ENCODE data around the gene KRTAP17-1. TPM values are rescaled to one million over a fixed set of nuclear protein-coding genes. Genes with fewer than 3 reads are reported as not detected.

The KRTAP17-1 gene
- total RNA-seq, 2 donors from 2014 or later = not detected

DNA sequence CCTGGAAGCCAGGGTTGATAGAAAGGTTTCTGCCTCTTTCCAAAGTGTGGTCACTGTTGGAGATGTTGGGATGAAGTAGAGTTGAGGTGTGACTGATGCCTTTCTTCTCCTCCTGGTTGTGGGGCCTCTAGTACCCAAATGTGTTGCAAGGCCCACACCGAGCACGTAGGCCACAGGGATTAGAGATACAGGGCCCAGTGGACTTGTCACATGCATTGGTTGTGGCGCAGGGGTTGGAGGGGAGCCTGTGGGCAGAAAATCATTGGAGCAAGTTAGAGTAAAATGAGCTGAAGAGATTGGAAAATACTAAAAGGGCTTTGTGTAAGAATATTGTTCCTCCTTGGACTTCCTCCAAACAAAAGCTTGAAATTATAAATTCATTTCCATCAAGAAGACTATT lies 30.5 kb upstream of the KRTAP17-1 start:
- Histone ChIP-seq H3K27me3 (replicated peaks; ENCODE audit: insufficient read depth) (no peaks in the 10 kb centered on the region), H3K9me3 (no peaks in the 10 kb centered on the region), H3K36me3 (no peaks in the 10 kb centered on the region), H3K4me3 (no peak overlapping the region), H3K27ac (no peak overlapping the region), H3K4me1 (replicated peaks) (no peaks in the 10 kb centered on the region)
- intact Hi-C loops (cut with DNase I) = no loop called here
- WGBS = 97% methylated on average over 3 of the region's 3 CpGs
- no peak for DNase-seq (ENCODE audit: low spot score)
- TF ChIP-seq POLR2AphosphoS5 (IDR thresholded peaks at IDR 0.05) (no peak), CTCF (IDR thresholded peaks at IDR 0.05) (no peak), POLR2A (IDR thresholded peaks at IDR 0.05) (no peak)

DNA sequence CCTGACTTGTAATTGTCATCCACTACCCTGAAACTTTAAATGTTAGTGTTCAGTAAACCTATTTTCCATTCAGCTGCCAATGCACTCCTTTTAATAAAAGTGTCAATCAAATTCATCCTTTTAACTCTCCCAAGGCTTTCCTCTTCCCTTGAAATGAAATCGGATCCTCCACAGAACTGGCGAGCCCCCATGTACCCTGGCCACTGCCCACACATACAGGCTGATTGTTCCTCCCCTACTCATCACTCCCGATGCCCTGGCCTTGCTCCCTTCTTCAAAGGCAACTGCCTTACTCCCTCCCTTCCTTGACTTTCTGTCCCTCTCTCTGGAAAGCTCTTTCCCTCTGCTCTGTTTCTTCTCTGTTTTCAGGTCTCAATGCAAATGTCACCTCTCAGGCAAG lies 27.5 kb upstream of the KRTAP17-1 start:
- Histone ChIP-seq H3K27me3 (replicated peaks; ENCODE audit: insufficient read depth) (no peaks in the 10 kb centered on the region), H3K27ac (no peak overlapping the region), H3K36me3 (no peaks in the 10 kb centered on the region), H3K4me1 (replicated peaks) (no peaks in the 10 kb centered on the region), H3K4me3 (no peak overlapping the region), H3K9me3 (no peaks in the 10 kb centered on the region)
- TF ChIP-seq POLR2AphosphoS5 (IDR thresholded peaks at IDR 0.05) = no peak
- no peak for TF ChIP-seq CTCF (IDR thresholded peaks at IDR 0.05)
- no peak for TF ChIP-seq POLR2A (IDR thresholded peaks at IDR 0.05)
- 37% methylated on average over 3 of the region's 3 CpGs for WGBS
- DNase-seq (ENCODE audit: low spot score) = no peak
- intact Hi-C loops (cut with DNase I) = no loop called here

GRCh38 chr17:41340934-41341861 lies 25.7 kb upstream of the KRTAP17-1 start:
- intact Hi-C loops (cut with DNase I) = no loop called here
- H3K27ac ChIP-seq = no peak overlapping the region
- DNase-seq (ENCODE audit: low spot score) = no peak
- no peaks in the 10 kb centered on the region for H3K36me3 ChIP-seq
- no peaks in the 10 kb centered on the region for H3K9me3 ChIP-seq
- H3K27me3 ChIP-seq (replicated peaks; ENCODE audit: insufficient read depth) = no peaks in the 10 kb centered on the region
- TF ChIP-seq CTCF (IDR thresholded peaks at IDR 0.05) = no peak
- TF ChIP-seq POLR2AphosphoS5 (IDR thresholded peaks at IDR 0.05) = no peak
- TF ChIP-seq POLR2A (IDR thresholded peaks at IDR 0.05) = no peak
- no peaks in the 10 kb centered on the region for H3K4me1 ChIP-seq (replicated peaks)
- 76% methylated on average over 7 of the region's 7 CpGs for WGBS
- no peak overlapping the region for H3K4me3 ChIP-seq

DNA sequence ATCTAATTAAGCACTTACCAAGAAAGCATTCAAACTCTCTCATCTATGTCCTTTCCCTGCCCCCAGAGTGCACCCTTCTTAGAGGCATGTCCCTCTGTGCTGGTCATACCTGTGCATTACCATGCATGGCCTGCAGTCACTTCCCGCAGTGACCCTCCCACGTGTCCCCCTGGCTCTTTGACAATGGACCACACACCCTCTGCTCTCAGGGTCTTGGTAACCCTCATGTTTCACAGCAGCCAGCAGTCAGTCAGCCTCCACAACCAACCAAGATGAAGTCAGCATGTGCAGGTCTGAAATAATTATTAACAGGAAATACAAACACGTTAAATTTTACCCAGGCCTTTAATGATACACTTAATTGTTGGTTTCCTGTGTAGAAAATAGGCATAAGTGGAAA lies 25.0 kb upstream of the KRTAP17-1 start:
- WGBS = 55% methylated on average over 3 of the region's 3 CpGs
- Histone ChIP-seq H3K36me3 (no peaks in the 10 kb centered on the region), H3K27ac (no peak overlapping the region), H3K4me3 (no peak overlapping the region), H3K4me1 (replicated peaks) (no peaks in the 10 kb centered on the region), H3K9me3 (no peaks in the 10 kb centered on the region), H3K27me3 (replicated peaks; ENCODE audit: insufficient read depth) (no peaks in the 10 kb centered on the region)
- TF ChIP-seq CTCF (IDR thresholded peaks at IDR 0.05) (no peak), POLR2AphosphoS5 (IDR thresholded peaks at IDR 0.05) (no peak), POLR2A (IDR thresholded peaks at IDR 0.05) (no peak)
- intact Hi-C loops (cut with DNase I) = no loop called here
- no peak for DNase-seq (ENCODE audit: low spot score)

Measured in prostate gland (tissue), 2 donors.